Smooth muscle cell (in vitro differentiated cells): ENCODE data around the gene HNF1B. TPM values are rescaled to one million over a fixed set of nuclear protein-coding genes. Genes with fewer than 3 reads are reported as not detected.
A peak's percentile ranks its signal among the peaks of the same experiment; 100 is the strongest.

Source experiments
- DNase-seq: peaks from one replicate; lab custom pipeline; 2025; ENCODE audit not compliant: unreplicated experiment; lab: John Stamatoyannopoulos, UW
- H2AFZ ChIP-seq: fragments of 200-600 bp; sonication (generic); 2 replicates; pipeline ENCODE4 v1.6.0; 2016; ENCODE audit warnings: antibody characterized with exemption, low read depth, mild to moderate bottlenecking
- H3F3A ChIP-seq: fragments of 200-600 bp; sonication (generic); 2 replicates; pipeline ENCODE4 v1.6.0; 2017; ENCODE audit warnings: antibody characterized with exemption, low read depth
- H3K27ac ChIP-seq: fragments of 200-600 bp; sonication (generic); 2 replicates; pipeline ENCODE4 v1.5.1; 2016; ENCODE audit warnings: low read depth, mild to moderate bottlenecking
- H3K27me3 ChIP-seq: fragments of 200-600 bp; sonication (generic); 2 replicates; pipeline ENCODE4 v1.6.1; 2016; ENCODE audit warnings: low read depth, mild to moderate bottlenecking
- H3K36me3 ChIP-seq: fragments of 200-600 bp; sonication (generic); 2 replicates; pipeline ENCODE4 v1.5.1; 2016; ENCODE audit warnings: low read depth
- H3K4me1 ChIP-seq: fragments of 200-600 bp; sonication (generic); 2 replicates; pipeline ENCODE4 v1.5.1; 2016; ENCODE audit warnings: low read depth
- H3K4me2 ChIP-seq: fragments of 200-600 bp; sonication (generic); 2 replicates; pipeline ENCODE4 v1.6.0; 2016; ENCODE audit warnings: mild to moderate bottlenecking
- H3K4me3 ChIP-seq: fragments of 200-600 bp; sonication (generic); 2 replicates; pipeline ENCODE4 v1.5.1; 2016; ENCODE audit warnings: mild to moderate bottlenecking
- H3K79me2 ChIP-seq: fragments of 200-600 bp; sonication (generic); 2 replicates; pipeline ENCODE4 v1.6.0; 2016; ENCODE audit warnings: low read depth, mild to moderate bottlenecking
- H3K9ac ChIP-seq: fragments of 200-600 bp; sonication (generic); 2 replicates; pipeline ENCODE4 v1.6.0; 2016; ENCODE audit warnings: low read depth
- H3K9me3 ChIP-seq: fragments of 200-600 bp; sonication (generic); replicated peaks from 2 replicates; pipeline ENCODE4 v1.5.1; 2016; ENCODE audit warnings: low read depth
- H4K20me1 ChIP-seq: fragments of 200-600 bp; sonication (generic); 2 replicates; pipeline ENCODE4 v1.6.0; 2016; ENCODE audit warnings: low read depth
- CTCF ChIP-seq: fragments of 200-600 bp; sonication (generic); IDR thresholded peaks from 2 replicates; pipeline ENCODE4 v1.5.1; 2017; ENCODE audit warnings: borderline replicate concordance, mild to moderate bottlenecking, antibody characterized with exemption; ENCODE audit not compliant: insufficient read depth, poor library complexity, severe bottlenecking
- WGBS: methylation state at CpG from one replicate; pipeline ENCODE4 v1.1.7; 2016; ENCODE audit warnings: low lambda C conversion rate; 5-methylcytosine and 5-hydroxymethylcytosine counted together
- polyA plus RNA-seq: library from polyadenylated mRNA; unstranded; fragments of >200 nt; fragmentation: Nextera tagmentation; extraction: Ambion mirVana; gene quantifications from 2 replicates; pipeline ENCODE4 v1.2.1, GENCODE V29; 2016
- total RNA-seq: library from RNA; depleted of rRNA; stranded (reverse); fragments of >200 nt; gene quantifications from 2 replicates; pipeline ENCODE4 v1.2.3, GENCODE V29; 2014

Gene HNF1B
- total and polyA plus RNA-seq, 2 experiments from 2014 or later = not detected

GRCh38 chr17:37701496-37701898 is 43.4 kb downstream of the HNF1B start:
- Histone ChIP-seq H3K79me2 (no peaks in the 10 kb centered on the region), H3K4me2 (no peak overlapping the region), H3F3A (no peaks in the 10 kb centered on the region), H3K4me1 (no peaks in the 10 kb centered on the region), H3K9ac (no peak overlapping the region), H2AFZ (no peak overlapping the region), H3K27me3 (peaks cover 10% of the 10 kb centered on the region), H3K9me3 (no peaks in the 10 kb centered on the region), H3K27ac (no peak overlapping the region), H3K4me3 (no peak overlapping the region), H3K36me3 (no peaks in the 10 kb centered on the region), H4K20me1 (no peaks in the 10 kb centered on the region)
- 59% methylated on average over 5 of the region's 5 CpGs for WGBS
- peak; percentile 51 for TF ChIP-seq CTCF
- DNase-seq = no peak

- peaks cover 10% of the 10 kb centered on the region for H3K27me3 ChIP-seq
- H4K20me1 ChIP-seq = no peaks in the 10 kb centered on the region
- H3K36me3 ChIP-seq = no peaks in the 10 kb centered on the region
- no peaks in the 10 kb centered on the region for H3K9me3 ChIP-seq
- H3F3A ChIP-seq = no peaks in the 10 kb centered on the region
- WGBS = 43% methylated on average over 6 of the region's 6 CpGs
- H2AFZ ChIP-seq = no peak overlapping the region
- no peak overlapping the region for H3K9ac ChIP-seq
- no peak overlapping the region for H3K4me2 ChIP-seq
- H3K4me3 ChIP-seq = no peak overlapping the region
- H3K79me2 ChIP-seq = no peaks in the 10 kb centered on the region
- DNase-seq = peak; percentile 8
- H3K27ac ChIP-seq = no peak overlapping the region
- TF ChIP-seq CTCF = no peak
- H3K4me1 ChIP-seq = no peaks in the 10 kb centered on the region
Measured at GRCh38 chr17:37700881-37701280, 44.0 kb downstream of the HNF1B start.

DNA sequence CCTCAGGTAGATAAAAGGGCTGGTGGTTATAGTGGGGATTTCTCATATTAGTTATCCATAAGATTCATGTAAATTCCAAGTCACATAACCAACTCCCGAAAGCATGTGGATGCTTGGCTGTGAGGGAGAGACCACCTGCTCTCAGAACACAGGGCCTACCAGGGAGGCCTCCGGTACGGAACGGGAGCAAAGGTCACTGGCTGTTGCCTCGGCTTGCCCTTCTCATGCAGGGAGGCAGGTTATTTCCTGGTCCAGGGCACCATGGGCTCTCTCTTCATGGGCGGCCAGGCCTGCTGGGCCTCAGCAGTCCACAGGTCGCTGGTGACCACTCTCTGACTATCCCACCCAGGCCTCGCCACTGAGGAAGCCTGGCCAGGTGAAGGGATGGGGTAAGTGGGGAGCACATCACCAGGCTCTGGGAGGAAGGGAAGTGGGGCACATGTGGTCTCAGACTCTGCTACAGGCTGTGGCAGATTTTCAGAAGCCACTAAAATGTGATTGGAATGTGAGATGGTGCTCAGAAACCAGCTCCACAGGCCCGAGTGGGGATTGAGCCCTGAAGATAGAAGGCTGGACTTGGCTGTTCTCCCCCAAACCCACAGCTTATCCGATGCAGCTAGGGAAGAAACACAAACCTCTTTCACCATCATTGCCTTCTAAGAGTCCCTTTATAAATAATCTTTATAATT is 45.4 kb downstream of the HNF1B start:
- DNase-seq = no peak

More for the DNA sequence above, 45.4 kb downstream of the HNF1B start:
- Histone ChIP-seq H2AFZ (no peak overlapping the region), H3F3A (no peaks in the 10 kb centered on the region), H3K27me3 (peaks cover 2% of the 10 kb centered on the region), H4K20me1 (no peaks in the 10 kb centered on the region), H3K36me3 (no peaks in the 10 kb centered on the region), H3K4me1 (no peaks in the 10 kb centered on the region), H3K9me3 (no peaks in the 10 kb centered on the region), H3K79me2 (no peaks in the 10 kb centered on the region), H3K4me3 (no peak overlapping the region), H3K27ac (no peak overlapping the region), H3K4me2 (no peak overlapping the region), H3K9ac (no peak overlapping the region)
- no peak for TF ChIP-seq CTCF
- WGBS = 81% methylated on average over 10 of the region's 10 CpGs
